NCI-H82 (cell line): ENCODE results near the gene PLEKHA1.

ENCODE experiments used
- DNase-seq: peaks from one replicate; lab custom pipeline; 2025; lab: John Stamatoyannopoulos, UW

Gene PLEKHA1

DNA sequence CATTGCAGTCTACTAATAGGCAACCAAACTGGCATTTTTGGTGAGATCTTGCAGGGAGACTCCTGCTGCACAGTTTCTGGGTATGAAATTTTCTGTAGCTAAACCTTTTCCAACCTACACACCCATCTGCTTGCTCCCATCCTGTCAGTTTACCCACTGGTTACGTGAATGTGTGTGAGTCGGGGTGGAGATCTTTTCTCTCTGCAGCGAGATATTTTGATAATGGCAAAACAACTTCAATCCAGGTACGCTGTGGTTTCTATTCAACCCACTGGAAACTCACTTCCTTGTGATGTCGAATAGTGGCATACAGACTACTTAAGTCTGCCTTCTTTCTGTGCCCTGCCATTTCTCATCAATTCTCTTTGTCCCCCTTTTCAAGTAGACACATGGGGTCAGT lies 4.5 kb downstream of the PLEKHA1 start:
- DNase-seq: no peak

DNA sequence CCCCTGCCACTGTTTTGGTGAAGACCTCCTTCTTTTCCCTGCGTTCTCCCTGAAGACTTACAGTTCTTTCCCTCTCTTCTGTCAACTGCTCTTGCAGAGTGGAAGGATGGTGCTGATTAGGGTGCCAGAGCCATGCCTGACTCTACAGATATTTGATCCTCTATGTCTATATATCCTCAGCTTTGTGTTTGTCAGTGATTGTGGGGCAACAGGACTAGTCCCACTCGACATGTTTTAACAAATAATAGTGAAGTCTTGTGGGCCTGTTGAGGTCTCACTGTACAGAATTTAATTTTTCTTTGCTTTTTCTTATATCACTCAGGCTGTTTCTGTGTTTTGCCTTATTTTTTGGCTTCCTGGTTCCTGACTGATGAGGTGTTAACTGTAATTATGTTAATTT lies 5.0 kb downstream of the PLEKHA1 start:
- DNase-seq: no peak

- DNase-seq: no peak
Measured at GRCh38 chr10:122380703-122381102, 6.2 kb downstream of the PLEKHA1 start.

DNA sequence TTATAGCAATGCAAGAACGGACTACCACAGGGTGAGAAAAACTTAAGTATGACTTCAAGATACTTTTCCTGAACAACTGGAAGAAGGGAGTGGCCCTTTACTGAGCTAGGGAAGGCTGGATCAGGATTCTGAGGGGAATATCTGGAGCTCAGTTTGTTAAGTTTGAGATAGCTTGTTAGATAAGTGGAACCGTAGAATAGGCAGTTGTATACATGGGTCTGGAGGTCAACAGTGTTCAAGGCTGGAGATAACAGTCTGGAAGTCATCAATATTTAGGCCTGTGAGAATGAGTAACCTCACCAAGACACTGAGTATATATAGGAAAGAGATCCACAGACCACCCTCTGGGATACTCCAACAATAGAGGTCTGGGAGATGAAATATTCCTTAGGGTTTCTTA lies 7.2 kb downstream of the PLEKHA1 start:
- no peak for DNase-seq

DNA sequence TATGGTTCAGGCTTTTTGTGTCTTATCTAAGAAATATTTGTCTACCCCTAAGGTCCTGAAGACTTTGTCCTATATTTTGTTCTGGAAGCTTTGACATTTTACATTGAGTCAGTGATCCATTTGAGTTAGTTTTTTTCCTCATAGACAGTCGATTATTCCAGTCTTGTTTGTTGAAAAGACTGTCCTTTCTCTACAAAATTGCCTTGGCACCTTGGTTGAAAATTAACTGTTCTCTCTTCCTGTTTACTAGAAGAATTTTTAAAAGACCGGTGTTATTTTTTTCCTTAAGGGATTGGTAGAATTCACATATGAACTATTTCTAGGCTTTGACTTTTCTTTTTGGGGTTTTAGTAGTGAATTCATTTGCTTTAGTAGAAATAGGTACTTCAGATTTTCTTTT lies 12.0 kb downstream of the PLEKHA1 start:
- DNase-seq: no peak

GRCh38 chr10:122387572-122387971 lies 13.1 kb downstream of the PLEKHA1 start:
- DNase-seq: no peak

GRCh38 chr10:122388287-122388997 lies 13.9 kb downstream of the PLEKHA1 start:
- no peak for DNase-seq

DNA sequence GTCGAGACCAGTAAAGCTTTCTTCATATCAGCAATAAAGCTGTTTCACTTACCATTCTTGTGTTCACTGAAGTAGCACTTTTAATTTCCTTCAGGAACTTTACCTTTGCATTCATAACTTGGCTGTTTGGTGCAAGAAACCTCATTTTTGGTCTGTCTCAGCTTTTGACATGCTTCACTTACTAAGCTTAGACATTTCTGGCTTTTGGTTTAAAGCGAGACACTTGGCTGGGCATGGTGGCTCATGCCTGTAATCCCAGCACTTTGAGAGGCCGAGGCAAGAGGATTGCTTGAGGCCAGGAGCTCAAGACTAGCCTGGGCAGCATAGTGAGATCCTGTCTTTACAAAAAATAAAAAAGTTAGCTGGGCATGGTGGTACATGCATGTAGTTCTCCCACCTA lies 15.8 kb downstream of the PLEKHA1 start:
- no peak for DNase-seq

DNA sequence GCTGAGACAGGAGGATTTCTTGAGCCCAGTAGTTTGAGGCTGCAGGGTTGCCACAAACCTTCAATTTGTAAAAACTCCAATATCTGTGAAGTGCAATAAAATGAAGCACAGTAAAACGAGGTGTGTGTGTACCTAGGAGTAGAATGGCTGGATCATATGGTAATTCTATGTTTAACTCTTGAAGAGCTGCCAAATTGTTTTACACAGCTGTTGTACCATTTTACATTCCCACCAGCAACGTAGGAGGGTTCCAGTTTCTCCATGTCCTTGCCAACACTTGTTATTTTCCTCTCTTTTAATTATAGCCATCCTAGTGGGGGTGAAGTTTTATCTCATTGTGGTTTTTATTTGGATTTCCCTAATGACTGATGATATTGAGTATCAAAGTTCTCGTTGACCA lies 16.2 kb downstream of the PLEKHA1 start:
- no peak for DNase-seq

DNA sequence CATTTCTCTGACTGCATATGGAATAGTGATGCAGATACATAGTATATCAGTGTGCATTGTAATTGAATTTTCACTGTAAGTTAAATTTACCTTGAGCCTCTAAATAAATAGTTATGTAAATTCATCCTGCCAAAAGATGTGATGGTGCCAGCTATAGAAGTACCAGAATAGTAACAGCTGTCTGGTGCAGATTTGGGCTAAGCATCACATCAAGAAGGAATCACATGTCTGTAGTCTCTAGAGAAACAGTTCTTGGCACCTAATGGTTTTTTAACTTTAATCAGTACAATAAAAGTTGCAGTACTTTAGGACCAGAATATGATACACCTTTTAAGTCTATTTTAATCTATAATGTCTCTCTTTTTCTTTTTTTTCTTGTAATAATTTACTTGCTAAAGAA lies 17.4 kb downstream of the PLEKHA1 start:
- DNase-seq: no peak

DNA sequence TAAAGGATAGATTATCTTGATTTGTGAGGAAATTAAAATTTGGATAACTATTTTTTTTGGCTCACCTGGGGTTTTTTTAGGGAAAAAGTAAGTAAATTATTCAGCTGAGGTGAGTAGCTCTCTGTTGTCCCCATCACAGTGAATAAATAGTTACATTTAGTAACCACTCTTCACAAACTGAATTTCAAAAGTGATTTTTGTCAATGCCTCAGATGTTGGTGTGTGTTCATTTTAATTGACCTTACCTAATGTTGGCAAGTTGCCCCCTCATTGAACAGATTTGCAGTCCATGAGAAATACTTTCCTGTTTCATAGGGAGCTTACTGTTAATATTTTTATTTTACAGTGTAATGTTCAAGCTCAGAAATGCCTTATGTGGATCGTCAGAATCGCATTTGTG lies 18.3 kb downstream of the PLEKHA1 start:
- DNase-seq: no peak

DNA sequence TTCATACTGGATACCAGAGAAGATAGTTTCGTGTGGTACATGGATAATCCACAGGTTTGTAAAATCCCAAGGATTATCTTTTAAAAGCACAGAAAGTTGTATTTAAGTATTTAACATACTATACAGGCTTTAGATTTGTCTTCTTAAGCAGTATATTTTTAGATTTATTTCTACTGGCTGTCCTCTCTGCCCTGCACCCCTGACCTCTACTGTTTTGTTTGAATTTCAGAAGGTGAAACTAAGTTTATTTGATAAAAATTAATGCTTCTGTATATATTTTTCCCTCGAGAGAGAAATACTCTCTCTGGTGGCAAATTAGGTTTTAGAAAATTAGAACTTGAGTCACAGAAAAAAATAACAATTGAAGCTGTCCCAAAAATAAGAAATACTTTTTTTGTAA lies 18.8 kb downstream of the PLEKHA1 start:
- no peak for DNase-seq

DNA sequence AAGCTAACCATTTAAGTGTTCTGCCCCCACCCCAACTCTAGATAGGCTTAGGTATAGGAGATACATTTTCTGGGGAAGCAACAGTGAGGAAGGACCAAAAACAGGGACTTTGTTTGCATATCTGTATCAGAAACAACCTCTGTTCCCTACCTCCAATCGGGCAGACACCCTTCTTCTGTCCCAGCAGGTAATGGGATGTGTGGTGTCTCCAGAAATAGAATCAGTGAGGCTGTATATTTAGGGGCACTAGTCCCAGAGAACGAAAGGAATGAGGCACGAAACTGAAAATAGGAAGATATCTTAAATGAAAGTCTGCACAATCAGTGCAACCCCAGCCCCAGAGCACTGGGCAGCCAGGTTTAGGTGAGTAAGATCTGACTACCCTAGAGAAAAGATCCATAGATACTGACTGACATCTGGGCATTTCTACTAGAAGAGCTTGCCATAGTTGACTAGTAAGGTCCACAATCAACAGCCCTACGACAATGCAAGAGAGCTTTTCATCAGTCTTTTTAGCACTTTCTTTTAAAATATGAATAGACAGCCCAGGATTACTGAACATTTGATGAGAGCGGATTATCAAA lies 28.1 kb downstream of the PLEKHA1 start:
- no peak for DNase-seq

GRCh38 chr10:122404576-122404975 lies 30.1 kb downstream of the PLEKHA1 start:
- no peak for DNase-seq

DNA sequence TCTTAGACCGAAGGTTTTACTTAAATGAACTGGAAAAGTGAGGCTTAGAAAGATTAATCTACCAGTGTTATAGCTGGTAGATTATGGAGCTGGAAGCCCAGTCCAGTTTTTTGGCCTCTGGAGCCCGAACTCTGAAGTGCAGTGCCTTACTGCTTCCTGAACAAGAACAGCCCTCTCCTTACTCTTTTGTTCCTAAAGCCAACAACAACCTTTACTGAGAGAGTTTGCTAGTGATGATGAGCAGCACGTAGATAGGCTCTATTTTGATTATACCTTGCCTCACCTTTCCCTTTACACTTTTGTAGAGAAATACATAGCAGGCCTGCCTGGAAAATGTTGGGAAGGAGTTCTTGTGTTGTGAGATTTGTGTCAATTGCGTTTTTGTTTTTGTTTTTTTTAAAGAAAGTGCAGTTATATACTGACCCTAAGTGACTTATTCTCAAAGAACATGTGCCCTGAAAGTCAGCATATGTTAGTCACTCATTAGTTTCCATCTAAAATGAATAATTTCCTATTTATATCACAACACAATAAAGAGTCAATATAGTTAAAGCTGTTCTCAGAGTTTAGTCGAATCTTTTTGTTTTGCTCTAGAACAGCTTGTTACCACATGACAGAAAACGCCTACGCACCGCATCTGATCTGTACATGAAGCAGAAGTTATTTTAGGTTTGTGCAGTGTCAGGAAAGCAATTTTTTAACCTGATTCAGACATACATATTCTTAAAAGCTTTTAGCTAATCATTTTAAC lies 33.0 kb downstream of the PLEKHA1 start:
- no peak for DNase-seq

DNA sequence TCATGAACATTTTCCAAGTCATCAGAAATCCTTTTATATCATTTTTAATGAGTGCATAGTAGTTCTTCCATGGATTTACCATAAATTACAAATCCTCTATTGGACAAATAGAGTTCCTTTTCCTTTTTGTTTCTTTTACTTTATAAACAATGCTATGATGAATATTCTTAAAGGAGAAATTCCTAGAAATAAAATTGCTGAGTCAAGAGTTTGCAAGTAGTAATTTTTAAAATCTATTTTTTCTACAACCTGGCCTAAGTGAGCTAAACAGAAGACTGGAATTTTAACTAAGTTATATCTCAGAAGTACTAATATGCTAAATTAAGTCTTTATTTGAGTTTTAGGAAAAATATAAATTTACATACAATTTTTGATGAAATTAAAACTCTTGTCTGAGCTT lies 38.8 kb downstream of the PLEKHA1 start:
- DNase-seq: no peak

GRCh38 chr10:122417667-122418066 lies 43.2 kb downstream of the PLEKHA1 start:
- DNase-seq: no peak

GRCh38 chr10:122419016-122419415 lies 44.5 kb downstream of the PLEKHA1 start:
- no peak for DNase-seq

- no peak for DNase-seq
Measured at GRCh38 chr10:122419876-122420623, 45.5 kb downstream of the PLEKHA1 start.

GRCh38 chr10:122420624-122421007 lies 46.1 kb downstream of the PLEKHA1 start:
- no peak for DNase-seq

DNA sequence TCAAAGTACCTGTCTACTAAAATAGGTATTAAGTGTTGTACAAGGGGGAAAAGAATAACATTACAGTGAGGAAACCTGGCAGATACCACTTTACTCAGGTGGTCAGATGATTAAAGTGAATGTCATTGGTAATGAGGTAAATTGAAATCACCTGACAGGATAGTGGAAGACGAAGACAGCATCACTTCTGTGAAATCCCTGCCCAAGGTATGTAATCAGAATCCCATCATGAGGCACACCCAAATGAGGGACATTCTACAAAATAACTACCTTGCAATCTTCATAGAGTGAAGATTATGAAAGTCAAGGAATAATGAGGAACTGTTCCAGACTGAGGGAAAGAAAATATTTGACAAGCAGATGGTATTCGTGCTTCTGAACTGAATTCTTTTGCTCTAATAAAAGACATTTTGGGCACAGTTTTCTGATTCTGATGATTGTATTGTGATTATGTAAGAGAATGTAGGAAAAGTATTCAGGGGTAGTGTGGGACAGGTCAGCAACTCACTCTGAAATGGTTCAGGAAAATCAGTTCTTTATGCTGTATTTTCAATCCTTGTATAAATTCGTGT lies 46.6 kb downstream of the PLEKHA1 start:
- DNase-seq: no peak

DNA sequence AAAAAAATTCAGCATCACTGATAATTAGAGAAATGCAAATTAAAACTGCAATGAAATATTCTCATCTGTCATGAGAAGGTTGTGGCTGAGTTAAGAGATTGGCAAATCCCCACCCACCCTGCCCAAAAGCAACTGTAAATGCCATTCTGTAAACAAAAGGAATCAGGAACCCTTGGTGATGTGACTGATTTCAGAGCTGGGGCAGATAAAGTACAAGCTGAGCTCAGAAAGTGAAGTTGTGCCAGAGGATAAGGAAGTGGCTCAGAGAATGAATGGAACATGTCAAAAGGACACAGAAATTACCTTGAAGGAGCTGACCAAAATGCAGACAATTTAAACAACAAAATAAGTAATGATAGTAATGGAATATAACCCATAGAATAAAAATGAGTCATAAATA lies 47.2 kb downstream of the PLEKHA1 start:
- no peak for DNase-seq
